Ramos (cell line): ENCODE results near the gene PCYT2.

Experiments used
- in situ Hi-C: fragments of 300-500 bp; cut with MboI; formaldehyde crosslinking; loops from one replicate; pipeline ENCODE4 v1.14.3; 2022; ENCODE audit warnings: low sequenced_read_pairs; ENCODE audit not compliant: unreplicated experiment

PCYT2 gene

GRCh38 chr17:81863833-81864768, 47.1 kb downstream of the PCYT2 start:
- in situ Hi-C loops = no loop called here

GRCh38 chr17:81863123-81863675, 48.0 kb downstream of the PCYT2 start:
- in situ Hi-C loops = no loop called here

GRCh38 chr17:81860756-81861568, 50.2 kb downstream of the PCYT2 start:
- in situ Hi-C loops = no loop called here

GRCh38 chr17:81859906-81860755, 51.1 kb downstream of the PCYT2 start, which contains the start of gene P4HB:
Gene P4HB (minus strand): TSS chr17:81860535. CDS start chr17:81860471, 64 bp downstream.
- in situ Hi-C loops = no loop called here

DNA sequence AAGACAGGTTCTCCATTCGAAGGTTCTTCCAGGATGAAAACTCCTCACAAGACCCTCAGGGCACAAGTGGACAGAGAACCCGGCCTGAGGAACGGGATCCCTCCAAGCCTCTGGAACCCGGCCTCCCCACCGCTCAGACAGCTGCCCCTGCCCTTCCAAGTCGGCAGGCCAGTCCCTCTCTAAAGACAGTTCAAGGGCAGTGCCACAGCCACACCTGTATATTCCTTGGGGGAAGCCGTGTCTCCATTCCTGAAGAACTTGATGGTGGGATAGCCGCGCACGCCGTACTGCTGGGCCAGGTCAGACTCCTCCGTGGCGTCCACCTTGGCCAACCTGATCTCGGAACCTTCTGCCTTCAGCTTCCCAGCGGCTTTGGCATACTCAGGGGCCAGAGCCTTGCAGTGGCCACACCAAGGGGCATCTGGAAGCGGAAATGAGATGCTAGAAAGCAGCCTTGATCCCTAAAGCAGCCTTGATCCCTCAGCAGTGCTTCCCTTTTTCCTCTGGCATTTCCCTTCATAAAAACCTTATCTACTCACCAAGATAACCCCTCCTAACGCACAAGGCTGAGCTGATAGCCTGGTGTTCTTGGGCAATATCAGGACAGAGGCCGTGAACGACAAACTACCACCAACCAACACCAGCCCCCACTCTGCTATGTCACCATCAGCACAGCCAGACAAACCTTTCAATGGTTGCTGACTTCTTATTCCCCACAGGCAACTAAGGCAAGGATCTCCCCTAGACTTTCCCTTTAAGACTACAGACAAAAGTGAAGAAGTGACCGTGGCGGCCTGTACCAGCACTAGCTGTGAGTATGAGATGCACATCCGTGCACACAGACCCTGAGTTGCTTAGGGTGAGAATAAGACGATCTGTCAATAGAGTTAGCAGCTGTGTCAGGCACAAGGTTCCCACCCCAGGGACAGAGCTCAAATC, 52.0 kb downstream of the PCYT2 start:
- in situ Hi-C loops = no loop called here

DNA sequence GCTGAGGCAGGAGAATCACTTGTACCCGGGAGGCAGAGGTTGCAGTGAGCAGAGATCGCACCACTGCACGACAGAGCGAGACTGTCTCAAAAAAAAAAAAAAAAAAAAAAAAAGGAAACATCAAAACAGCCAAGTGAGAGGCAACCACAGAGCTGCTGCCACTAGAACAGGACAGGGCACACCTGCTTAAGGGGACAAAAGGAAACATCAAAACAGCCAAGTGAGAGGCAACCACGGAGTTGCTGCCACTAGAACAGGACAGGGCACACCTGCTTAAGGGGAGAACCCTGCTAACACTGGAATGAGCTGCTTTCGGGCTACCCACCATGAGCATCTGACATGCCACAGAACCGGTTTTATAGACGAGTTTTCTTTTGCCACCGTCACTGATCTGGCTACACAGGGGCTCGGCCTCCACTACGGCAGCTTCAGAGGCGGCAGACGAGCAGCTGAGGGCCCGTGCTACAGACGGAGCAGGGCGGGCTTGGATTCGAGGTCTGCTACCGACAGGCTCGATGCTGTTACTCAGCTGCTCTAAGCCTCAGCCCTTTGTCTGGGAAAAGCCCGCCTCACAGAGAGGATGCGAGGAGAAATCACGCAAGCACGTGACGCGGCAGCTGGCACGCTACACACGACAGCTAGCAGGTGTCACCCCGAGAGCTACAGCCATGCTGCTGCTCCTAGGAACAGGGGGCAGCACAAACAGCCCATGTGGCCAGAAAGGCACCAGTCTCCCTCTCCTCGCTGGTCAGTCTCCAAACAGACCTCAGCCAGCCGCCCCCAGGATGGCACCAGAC, 52.8 kb downstream of the PCYT2 start:
- in situ Hi-C loops = no loop called here

DNA sequence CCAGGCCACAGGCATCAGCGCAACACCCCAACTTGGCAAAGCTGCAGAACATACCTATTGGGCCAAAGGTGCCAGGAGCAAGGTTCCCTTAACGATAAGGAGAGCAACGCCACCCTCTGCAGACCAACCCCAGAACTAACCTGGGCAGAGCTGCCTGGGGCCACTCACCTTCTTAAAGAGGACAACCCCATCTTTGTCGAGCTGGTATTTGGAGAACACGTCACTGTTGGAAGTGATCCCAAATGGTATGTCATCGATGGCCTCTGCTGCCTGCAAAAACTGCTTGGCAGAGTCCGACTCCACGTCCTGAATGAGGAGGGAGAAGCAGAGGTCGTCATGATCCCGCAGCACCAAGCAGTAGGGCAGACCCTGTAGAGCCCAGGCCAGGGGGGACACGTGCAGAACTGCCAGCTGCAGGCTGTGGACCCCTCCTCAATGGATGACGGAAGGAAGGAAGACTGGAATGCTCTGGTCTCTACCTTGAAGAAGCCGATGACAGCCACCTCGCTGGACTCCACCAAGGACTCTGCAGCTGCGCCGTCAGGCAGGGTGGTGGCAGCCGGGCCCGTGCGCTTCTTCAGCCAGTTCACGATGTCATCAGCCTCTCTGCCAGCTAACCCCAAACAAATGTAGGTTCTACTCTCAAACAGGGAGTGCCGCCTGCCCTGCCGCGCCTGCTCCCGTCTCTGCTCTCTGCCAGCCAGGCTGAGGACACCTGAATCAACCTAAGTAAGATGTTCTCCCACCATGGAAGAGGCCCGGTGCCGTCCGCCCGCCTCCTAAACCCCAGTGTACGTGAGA, 56.0 kb downstream of the PCYT2 start:
- in situ Hi-C loops = no loop called here

GRCh38 chr17:81852237-81852636, 59.0 kb downstream of the PCYT2 start:
- in situ Hi-C loops = no loop called here

DNA sequence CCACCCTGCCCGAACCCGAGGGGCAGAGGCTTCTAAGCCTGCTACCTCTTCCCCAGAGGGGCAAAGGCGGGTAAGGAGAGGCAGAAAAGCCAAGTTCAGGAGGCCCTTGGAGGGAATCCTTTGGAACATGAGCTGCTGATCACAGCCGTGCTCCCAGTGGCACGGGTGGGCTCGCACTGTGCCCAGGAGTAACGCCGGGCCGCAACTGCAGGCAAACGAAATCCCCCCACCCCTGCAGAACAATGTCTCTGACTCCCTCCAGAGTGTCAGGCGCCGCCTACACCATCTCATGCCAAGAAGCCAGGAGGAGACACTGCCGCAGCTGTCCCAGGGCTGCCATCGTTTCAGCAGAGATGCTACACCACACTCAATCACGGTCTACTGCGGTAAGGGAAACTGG, 59.8 kb downstream of the PCYT2 start:
- in situ Hi-C loops = no loop called here
